Measurements from ENCODE around the gene DGKI.

DNA sequence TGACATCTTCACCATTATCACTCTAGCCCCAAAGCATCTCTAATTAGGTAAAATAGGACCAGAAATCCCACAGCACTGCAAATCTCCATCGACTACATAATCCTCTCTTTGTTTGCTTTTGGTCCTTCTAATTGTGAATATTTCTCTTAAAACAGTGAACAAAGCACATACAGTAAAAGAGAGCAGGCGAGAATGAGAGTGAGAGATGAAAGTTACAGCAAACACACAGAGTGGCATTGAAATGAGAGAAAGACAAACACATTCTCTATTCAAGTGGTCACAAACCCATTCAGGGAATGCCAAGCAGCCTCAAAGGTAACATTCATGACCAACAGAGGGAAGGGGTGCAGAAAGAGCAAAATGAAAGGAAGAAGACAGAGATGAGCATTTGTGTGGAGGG, 393.4 kb downstream of the DGKI start:
- TF ChIP-seq CTCF (IDR thresholded peaks at IDR 0.05; ENCODE audit: low read depth, low read length, missing input control), result no peak
- TF ChIP-seq, protein P1, sequence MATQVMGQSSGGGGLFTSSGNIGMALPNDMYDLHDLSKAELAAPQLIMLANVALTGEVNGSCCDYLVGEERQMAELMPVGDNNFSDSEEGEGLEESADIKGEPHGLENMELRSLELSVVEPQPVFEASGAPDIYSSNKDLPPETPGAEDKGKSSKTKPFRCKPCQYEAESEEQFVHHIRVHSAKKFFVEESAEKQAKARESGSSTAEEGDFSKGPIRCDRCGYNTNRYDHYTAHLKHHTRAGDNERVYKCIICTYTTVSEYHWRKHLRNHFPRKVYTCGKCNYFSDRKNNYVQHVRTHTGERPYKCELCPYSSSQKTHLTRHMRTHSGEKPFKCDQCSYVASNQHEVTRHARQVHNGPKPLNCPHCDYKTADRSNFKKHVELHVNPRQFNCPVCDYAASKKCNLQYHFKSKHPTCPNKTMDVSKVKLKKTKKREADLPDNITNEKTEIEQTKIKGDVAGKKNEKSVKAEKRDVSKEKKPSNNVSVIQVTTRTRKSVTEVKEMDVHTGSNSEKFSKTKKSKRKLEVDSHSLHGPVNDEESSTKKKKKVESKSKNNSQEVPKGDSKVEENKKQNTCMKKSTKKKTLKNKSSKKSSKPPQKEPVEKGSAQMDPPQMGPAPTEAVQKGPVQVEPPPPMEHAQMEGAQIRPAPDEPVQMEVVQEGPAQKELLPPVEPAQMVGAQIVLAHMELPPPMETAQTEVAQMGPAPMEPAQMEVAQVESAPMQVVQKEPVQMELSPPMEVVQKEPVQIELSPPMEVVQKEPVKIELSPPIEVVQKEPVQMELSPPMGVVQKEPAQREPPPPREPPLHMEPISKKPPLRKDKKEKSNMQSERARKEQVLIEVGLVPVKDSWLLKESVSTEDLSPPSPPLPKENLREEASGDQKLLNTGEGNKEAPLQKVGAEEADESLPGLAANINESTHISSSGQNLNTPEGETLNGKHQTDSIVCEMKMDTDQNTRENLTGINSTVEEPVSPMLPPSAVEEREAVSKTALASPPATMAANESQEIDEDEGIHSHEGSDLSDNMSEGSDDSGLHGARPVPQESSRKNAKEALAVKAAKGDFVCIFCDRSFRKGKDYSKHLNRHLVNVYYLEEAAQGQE (IDR thresholded peaks at IDR 0.05), result no peak
- TF ChIP-seq GABPA (IDR thresholded peaks at IDR 0.05 in 1 of 2, conservative IDR thresholded peaks at IDR 0.05 in 1 of 2), result no peak
- TF ChIP-seq SP1 (IDR thresholded peaks at IDR 0.05), result no peak
- TF ChIP-seq TAF1 (conservative IDR thresholded peaks at IDR 0.05), result no peak
